H9 (cell line): Measurements from ENCODE around the gene CRELD2. TPM values are rescaled to one million over a fixed set of nuclear protein-coding genes. Genes with fewer than 3 reads are reported as not detected.

Source experiments
- DNase-seq: peaks from one replicate; pipeline ENCODE4 v3.0.0-alpha.2; 2017
- H2AFZ ChIP-seq: one replicate; pipeline ENCODE4 v1.6.1; 2013; ENCODE audit warnings: mild to moderate bottlenecking, low read length, control low read depth, moderate library complexity
- H2AK5ac ChIP-seq: 2 replicates; pipeline ENCODE4 v1.6.1; 2013; ENCODE audit warnings: low read length, control low read depth, mixed read lengths; ENCODE audit not compliant: insufficient read length
- H2BK120ac ChIP-seq: one replicate; pipeline ENCODE4 v1.6.1; 2013; ENCODE audit warnings: low read depth, mild to moderate bottlenecking, low read length, control low read depth, inconsistent platforms; ENCODE audit not compliant: poor library complexity, severe bottlenecking
- H2BK12ac ChIP-seq: 2 replicates; pipeline ENCODE4 v1.6.1; 2013; ENCODE audit warnings: low read length, control low read depth, mixed read lengths, low read depth; ENCODE audit not compliant: insufficient read length
- H2BK15ac ChIP-seq: 2 replicates; pipeline ENCODE4 v1.6.1; 2013; ENCODE audit warnings: low read depth, low read length, control low read depth
- H2BK20ac ChIP-seq: one replicate; pipeline ENCODE4 v1.6.1; 2013; ENCODE audit warnings: low read depth, mild to moderate bottlenecking, low read length, control low read depth, inconsistent platforms; ENCODE audit not compliant: poor library complexity, severe bottlenecking
- H2BK5ac ChIP-seq: 2 replicates; pipeline ENCODE4 v1.6.1; 2013; ENCODE audit warnings: low read length, control low read depth, mixed read lengths; ENCODE audit not compliant: insufficient read length
- H3K14ac ChIP-seq: 2 replicates; pipeline ENCODE4 v1.6.1; 2013; ENCODE audit warnings: low read length, control low read depth; ENCODE audit not compliant: insufficient read depth
- H3K18ac ChIP-seq: 2 replicates; pipeline ENCODE4 v1.6.1; 2013; ENCODE audit warnings: low read depth, mild to moderate bottlenecking, mixed read lengths, low read length, control low read depth; ENCODE audit not compliant: insufficient read length
- H3K23ac ChIP-seq: 2 replicates; pipeline ENCODE4 v1.6.1; 2013; ENCODE audit warnings: low read length, control low read depth, mixed read lengths, low read depth; ENCODE audit not compliant: insufficient read length
- H3K23me2 ChIP-seq: 2 replicates; pipeline ENCODE4 v1.6.1; 2013; ENCODE audit warnings: low read depth, mild to moderate bottlenecking, mixed read lengths, low read length, control low read depth; ENCODE audit not compliant: insufficient read length, poor library complexity, severe bottlenecking
- H3K27ac ChIP-seq: 2 replicates; pipeline ENCODE4 v1.5.1; 2013; ENCODE audit warnings: low read length, control low read depth, mixed read lengths, low read depth; ENCODE audit not compliant: insufficient read length
- H3K27me3 ChIP-seq: 2 replicates; pipeline ENCODE4 v1.6.1; 2013; ENCODE audit warnings: low read length, control low read depth, inconsistent platforms; ENCODE audit not compliant: insufficient read depth
- H3K4ac ChIP-seq: 2 replicates; pipeline ENCODE4 v1.6.1; 2013; ENCODE audit warnings: low read depth, mild to moderate bottlenecking, control low read depth, inconsistent platforms, low read length, moderate library complexity
- H3K4me1 ChIP-seq: 2 replicates; pipeline ENCODE4 v1.6.1; 2013; ENCODE audit warnings: low read length, control low read depth, inconsistent platforms; ENCODE audit not compliant: insufficient read depth
- H3K4me2 ChIP-seq: 2 replicates; pipeline ENCODE4 v1.6.1; 2013; ENCODE audit warnings: low read length, control low read depth, mixed read lengths; ENCODE audit not compliant: insufficient read length, insufficient read depth
- H3K56ac ChIP-seq: 2 replicates; pipeline ENCODE4 v1.6.1; 2013; ENCODE audit warnings: low read depth, mild to moderate bottlenecking, mixed read lengths, low read length, control low read depth; ENCODE audit not compliant: insufficient read length
- H3K79me1 ChIP-seq: 2 replicates; pipeline ENCODE4 v1.6.1; 2013; ENCODE audit warnings: low read depth, mild to moderate bottlenecking, moderate library complexity, low read length, control low read depth, inconsistent platforms; ENCODE audit not compliant: insufficient read depth, poor library complexity, severe bottlenecking
- H3K79me2 ChIP-seq: 2 replicates; pipeline ENCODE4 v1.6.1; 2013; ENCODE audit warnings: low read length, control low read depth, inconsistent platforms; ENCODE audit not compliant: insufficient read depth
- H3K9ac ChIP-seq: 2 replicates; pipeline ENCODE4 v1.6.1; 2013; ENCODE audit warnings: low read length, control low read depth, mixed read lengths; ENCODE audit not compliant: insufficient read length; ENCODE audit errors: extremely low read depth
- H3K9me3 ChIP-seq: one replicate; pipeline ENCODE4 v1.6.1; 2013; ENCODE audit warnings: low read depth, low read length, inconsistent platforms; ENCODE audit not compliant: control insufficient read depth
- H3T11ph ChIP-seq: one replicate; pipeline ENCODE4 v1.6.1; 2013; ENCODE audit warnings: mild to moderate bottlenecking, low read length, control low read depth, inconsistent platforms
- H4K20me1 ChIP-seq: one replicate; pipeline ENCODE4 v1.6.1; 2013; ENCODE audit not compliant: control insufficient read depth, insufficient read length, insufficient read depth
- H4K5ac ChIP-seq: 2 replicates; pipeline ENCODE4 v1.6.1; 2013; ENCODE audit warnings: low read depth, mild to moderate bottlenecking, mixed read lengths, low read length, control low read depth; ENCODE audit not compliant: insufficient read length
- H4K8ac ChIP-seq: replicated peaks from 2 replicates; pipeline ENCODE4 v1.6.1; 2013; ENCODE audit warnings: low read length, control low read depth, mixed read lengths, low read depth; ENCODE audit not compliant: insufficient read length
- H4K91ac ChIP-seq: 2 replicates; pipeline ENCODE4 v1.6.1; 2013; ENCODE audit warnings: low read depth, mild to moderate bottlenecking, moderate library complexity, mixed read lengths, low read length, control low read depth; ENCODE audit not compliant: insufficient read length
- H3K27ac Mint-ChIP-seq, 3 experiments: 2 replicates in 2 of 3; 3 replicates in 1 of 3; pipeline ENCODE4 v1.8.0; 2020 to 2021; ENCODE audit warnings: mixed read lengths in 3 of 3, mild to moderate bottlenecking in 1 of 3, moderate library complexity in 1 of 3
- H3K27me3 Mint-ChIP-seq: 2 replicates; pipeline ENCODE4 v1.8.0; 2021; ENCODE audit warnings: low read depth, mild to moderate bottlenecking, moderate library complexity, mixed read lengths
- H3K36me3 Mint-ChIP-seq, 3 experiments: 2 replicates in 2 of 3; 3 replicates in 1 of 3; pipeline ENCODE4 v1.8.0; 2020 to 2021; ENCODE audit warnings: low read depth in 3 of 3, mixed read lengths in 3 of 3; ENCODE audit not compliant: insufficient read depth in 1 of 3
- H3K4me1 Mint-ChIP-seq, 2 experiments: 2 replicates each; pipeline ENCODE4 v1.8.0; 2020; ENCODE audit warnings: mixed read lengths in 2 of 2
- H3K4me3 Mint-ChIP-seq, 2 experiments: 2 replicates in 1 of 2; 3 replicates in 1 of 2; pipeline ENCODE4 v1.8.0; 2020 to 2021; ENCODE audit warnings: mild to moderate bottlenecking in 2 of 2, mixed read lengths in 2 of 2, moderate library complexity in 1 of 2
- H3K9me3 Mint-ChIP-seq, 2 experiments: 2 replicates in 1 of 2; 3 replicates in 1 of 2; pipeline ENCODE4 v1.8.0; 2020; ENCODE audit warnings: mild to moderate bottlenecking in 2 of 2, mixed read lengths in 2 of 2, moderate library complexity in 1 of 2
- CTCF ChIP-seq: fragments of 200-600 bp; sonication (generic); conservative IDR thresholded peaks from 3 replicates; pipeline ENCODE4 v1.8.0; 2021; ENCODE audit warnings: antibody characterized with exemption, mild to moderate bottlenecking
- WGBS: extraction: QIAGEN DNeasy Blood & Tissue Kit; methylation state at CpG from one replicate; pipeline ENCODE4 v1.1.7; 2013; ENCODE audit warnings: missing lambda C conversion rate, low lambda C conversion rate, mixed read lengths; ENCODE audit not compliant: insufficient read length; ENCODE audit errors: extremely low coverage; 5-methylcytosine and 5-hydroxymethylcytosine counted together
- total RNA-seq: library from RNA; stranded (reverse); gene quantifications from 2 replicates; pipeline ENCODE4 v1.2.1, GENCODE V29; 2021

The CRELD2 gene
- total RNA-seq, 1 experiment from 2014 or later, result 34.7 TPM

- H3K27ac ChIP-seq, result no peak overlapping the region
- H2BK12ac ChIP-seq, result no peak overlapping the region
- no peak overlapping the region for H3K56ac ChIP-seq
- no peaks in the 10 kb centered on the region for H3K27me3 ChIP-seq
- DNase-seq, result no peak
- H3K4ac ChIP-seq, result no peak overlapping the region
- no peak overlapping the region for H3K14ac ChIP-seq
- H3K36me3 Mint-ChIP-seq, result peaks cover 2 to 7% (median 6%) of the 10 kb centered on the region in 3 experiments; a peak in 5 of 7 replicates
- H3K4me1 Mint-ChIP-seq, result peaks cover 0 to 8% of the 10 kb centered on the region in 2 experiments; a peak in 2 of 4 replicates
- no peak overlapping the region for H3K23ac ChIP-seq
- no peak overlapping the region for H2BK15ac ChIP-seq
- H3K27ac Mint-ChIP-seq, result no peak overlapping the region
- H3K18ac ChIP-seq, result no peak overlapping the region
- TF ChIP-seq CTCF, result no peak
- H3T11ph ChIP-seq, result no peak overlapping the region
- no peak overlapping the region for H4K91ac ChIP-seq
- no peak overlapping the region for H3K4me2 ChIP-seq
- no CpG with 5 or more reads among the region's 16 CpGs for whole genome bisulfite sequencing
- no peak overlapping the region for H2BK20ac ChIP-seq
- no peaks in the 10 kb centered on the region for H4K20me1 ChIP-seq
- no peaks in the 10 kb centered on the region for H3K4me1 ChIP-seq
- no peaks in the 10 kb centered on the region for H3K9me3 ChIP-seq
- H3K27me3 Mint-ChIP-seq, result peaks cover 4% of the 10 kb centered on the region
- peaks cover 3% of the 10 kb centered on the region; the same call in 1 of the 2 replicates for H3K79me2 ChIP-seq
- peak overlapping the region in 1 of 2 experiments; percentile 66; a peak in 3 of 5 replicates for H3K4me3 Mint-ChIP-seq
- no peaks in the 10 kb centered on the region for H3K9me3 Mint-ChIP-seq
- H3K9ac ChIP-seq, result no peak overlapping the region
- no peak overlapping the region for H4K8ac ChIP-seq
- H4K5ac ChIP-seq, result no peak overlapping the region
- no peak overlapping the region for H2AK5ac ChIP-seq
- no peak overlapping the region for H2BK120ac ChIP-seq
- H3K79me1 ChIP-seq, result peaks cover 4% of the 10 kb centered on the region
- no peaks in the 10 kb centered on the region for H3K23me2 ChIP-seq
- H2BK5ac ChIP-seq, result no peak overlapping the region
- no peak overlapping the region for H2AFZ ChIP-seq
Observed at GRCh38 chr22:49958366-49958921, 40.0 kb downstream of the CRELD2 start.
